Stimulated activated CD8-positive, alpha-beta memory T cell treated with anti-CD3 and anti-CD28 coated beads, Interleukin-12 subunit alpha, Interleukin-12 subunit beta, amount 100 ng/mL, for 1 hour (primary cell): Measurements from ENCODE around the gene ELMO3.

Source experiments
- DNase-seq: peaks from one replicate; pipeline ENCODE4 v3.0.0-alpha.2; 2020; ENCODE audit warnings: low read depth

The ELMO3 gene

GRCh38 chr16:67242138-67242730, 43.3 kb downstream of the ELMO3 start:
- DNase-seq, result no peak

GRCh38 chr16:67243481-67243880, 44.5 kb downstream of the ELMO3 start:
- DNase-seq, result no peak

GRCh38 chr16:67244387-67245185, 45.7 kb downstream of the ELMO3 start:
- DNase-seq, result peak; percentile 69

- DNase-seq, result no peak
Measured at GRCh38 chr16:67245186-67245585, 46.3 kb downstream of the ELMO3 start.

- DNase-seq, result no peak
Measured at GRCh38 chr16:67245674-67246080, 46.7 kb downstream of the ELMO3 start.

- DNase-seq, result no peak
Measured at GRCh38 chr16:67246081-67246755, 47.3 kb downstream of the ELMO3 start.

- DNase-seq, result no peak
Measured at GRCh38 chr16:67246756-67247191, 47.8 kb downstream of the ELMO3 start.

- peak; percentile 93 for DNase-seq
Measured at GRCh38 chr16:67247192-67248072, 48.5 kb downstream of the ELMO3 start, which contains the start of gene FHOD1. Gene FHOD1, minus strand, starts transcription at chr16:67247481. Its CDS starts 71 bp downstream, at chr16:67247410.

GRCh38 chr16:67248073-67248400, 49.1 kb downstream of the ELMO3 start:
- DNase-seq, result no peak

GRCh38 chr16:67248401-67249177, 49.7 kb downstream of the ELMO3 start, which contains the start of gene SLC9A5:
Gene SLC9A5, plus strand, starts transcription at chr16:67248979. Its CDS starts 36 bp downstream, at chr16:67249015.
- DNase-seq, result no peak

GRCh38 chr16:67249178-67250044, 50.5 kb downstream of the ELMO3 start:
- no peak for DNase-seq

GRCh38 chr16:67250045-67250327, 51.1 kb downstream of the ELMO3 start:
- no peak for DNase-seq

GRCh38 chr16:67252609-67253497, 53.9 kb downstream of the ELMO3 start:
- no peak for DNase-seq
